PFSK-1 (cell line): Measurements from ENCODE around the gene SLC36A2.

ENCODE experiments used
- FOXP2 ChIP-seq: optimal IDR thresholded peaks from 2 replicates; pipeline ENCODE3; 2011; ENCODE audit warnings: borderline replicate concordance, control low read depth, inconsistent platforms; ENCODE audit not compliant: insufficient read depth; ENCODE audit errors: extremely low read length, extremely low read depth
- POLR2AphosphoS5 ChIP-seq: IDR thresholded peaks from 2 replicates; pipeline ENCODE4 v1.6.1; 2012; ENCODE audit warnings: low read depth, mild to moderate bottlenecking, control low read depth, low read length, moderate library complexity
- SIN3A ChIP-seq: IDR thresholded peaks from 2 replicates; pipeline ENCODE4 v1.6.1; 2012; ENCODE audit warnings: mild to moderate bottlenecking, low read length, moderate library complexity, borderline replicate concordance; ENCODE audit not compliant: insufficient read depth
- TAF1 ChIP-seq: IDR thresholded peaks from 2 replicates; pipeline ENCODE4 v1.6.1; 2012; ENCODE audit warnings: low read length, control low read depth, borderline replicate concordance; ENCODE audit not compliant: insufficient read depth
- TF ChIP-seq, protein P1 (sequence below), 2 experiments: IDR thresholded peaks; 2 replicates each; pipeline versions ENCODE4 v1.6.1 to v1.8.0; 2011 to 2012; ENCODE audit warnings: low read depth in 2 of 2, low read length in 2 of 2, control low read depth in 1 of 2, inconsistent platforms in 1 of 2, mild to moderate bottlenecking in 1 of 2, moderate library complexity in 1 of 2; ENCODE audit not compliant: insufficient read depth in 1 of 2

SLC36A2 gene

GRCh38 chr5:151286246-151286645, 61.1 kb downstream of the SLC36A2 start:
- TF ChIP-seq POLR2AphosphoS5 (no peak), SIN3A (no peak), TAF1 (no peak), FOXP2 (no peak)
- TF ChIP-seq, protein P1, sequence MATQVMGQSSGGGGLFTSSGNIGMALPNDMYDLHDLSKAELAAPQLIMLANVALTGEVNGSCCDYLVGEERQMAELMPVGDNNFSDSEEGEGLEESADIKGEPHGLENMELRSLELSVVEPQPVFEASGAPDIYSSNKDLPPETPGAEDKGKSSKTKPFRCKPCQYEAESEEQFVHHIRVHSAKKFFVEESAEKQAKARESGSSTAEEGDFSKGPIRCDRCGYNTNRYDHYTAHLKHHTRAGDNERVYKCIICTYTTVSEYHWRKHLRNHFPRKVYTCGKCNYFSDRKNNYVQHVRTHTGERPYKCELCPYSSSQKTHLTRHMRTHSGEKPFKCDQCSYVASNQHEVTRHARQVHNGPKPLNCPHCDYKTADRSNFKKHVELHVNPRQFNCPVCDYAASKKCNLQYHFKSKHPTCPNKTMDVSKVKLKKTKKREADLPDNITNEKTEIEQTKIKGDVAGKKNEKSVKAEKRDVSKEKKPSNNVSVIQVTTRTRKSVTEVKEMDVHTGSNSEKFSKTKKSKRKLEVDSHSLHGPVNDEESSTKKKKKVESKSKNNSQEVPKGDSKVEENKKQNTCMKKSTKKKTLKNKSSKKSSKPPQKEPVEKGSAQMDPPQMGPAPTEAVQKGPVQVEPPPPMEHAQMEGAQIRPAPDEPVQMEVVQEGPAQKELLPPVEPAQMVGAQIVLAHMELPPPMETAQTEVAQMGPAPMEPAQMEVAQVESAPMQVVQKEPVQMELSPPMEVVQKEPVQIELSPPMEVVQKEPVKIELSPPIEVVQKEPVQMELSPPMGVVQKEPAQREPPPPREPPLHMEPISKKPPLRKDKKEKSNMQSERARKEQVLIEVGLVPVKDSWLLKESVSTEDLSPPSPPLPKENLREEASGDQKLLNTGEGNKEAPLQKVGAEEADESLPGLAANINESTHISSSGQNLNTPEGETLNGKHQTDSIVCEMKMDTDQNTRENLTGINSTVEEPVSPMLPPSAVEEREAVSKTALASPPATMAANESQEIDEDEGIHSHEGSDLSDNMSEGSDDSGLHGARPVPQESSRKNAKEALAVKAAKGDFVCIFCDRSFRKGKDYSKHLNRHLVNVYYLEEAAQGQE (IDR thresholded peaks at IDR 0.05; ENCODE audit: insufficient read depth in 1 of 2, low read depth in 2 of 2, low read length in 2 of 2): no peak

DNA sequence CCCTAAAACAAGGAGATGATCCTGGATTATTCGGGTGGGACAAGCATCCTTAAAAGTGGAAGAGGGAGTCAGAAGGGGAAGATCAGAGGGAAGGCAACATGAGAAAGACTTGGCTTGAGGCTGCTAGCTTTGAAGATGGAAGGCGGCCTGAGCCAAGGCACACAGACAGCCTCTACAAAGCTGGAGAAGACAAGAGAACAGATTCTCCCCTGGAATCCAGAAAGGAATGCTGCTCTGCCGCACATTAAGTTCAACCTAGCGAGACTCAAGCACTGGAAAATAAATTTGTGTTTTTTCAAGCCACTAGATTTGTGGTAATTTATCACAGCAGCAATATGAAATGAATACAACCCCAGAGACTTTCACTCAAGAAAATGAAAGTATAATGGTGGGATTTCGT, 61.7 kb downstream of the SLC36A2 start:
- TF ChIP-seq SIN3A (no peak), TAF1 (no peak), FOXP2 (no peak)
- TF ChIP-seq, protein P1 (IDR thresholded peaks at IDR 0.05; ENCODE audit: insufficient read depth in 1 of 2, low read depth in 2 of 2, low read length in 2 of 2): no peak

DNA sequence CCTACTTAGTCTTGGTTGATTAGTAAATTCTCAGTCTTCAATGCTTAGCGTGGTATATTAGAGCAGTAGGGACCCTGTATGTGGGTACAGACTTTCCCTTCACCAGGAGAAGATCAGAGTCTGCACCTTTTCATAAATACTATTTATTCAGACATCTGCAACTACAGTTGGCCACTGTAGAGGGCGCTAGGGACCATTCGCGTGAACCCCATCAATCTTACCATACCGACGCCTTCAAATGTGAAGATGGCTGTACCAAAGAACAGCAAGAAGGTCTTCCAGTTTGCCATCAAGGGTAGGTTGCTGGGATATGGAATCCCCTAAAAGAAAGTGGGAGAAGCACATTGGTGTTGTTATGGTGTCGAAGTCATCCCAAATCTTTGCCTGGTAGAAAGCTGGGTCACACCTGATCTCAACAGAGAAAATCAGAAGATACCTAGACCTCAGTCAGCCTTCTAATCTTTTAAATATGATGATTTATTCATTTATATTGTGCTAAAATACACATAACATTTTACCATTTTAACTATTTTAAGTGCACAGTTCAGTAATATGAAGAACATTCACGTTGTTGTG, 62.9 kb downstream of the SLC36A2 start:
- TF ChIP-seq POLR2AphosphoS5: no peak

DNA sequence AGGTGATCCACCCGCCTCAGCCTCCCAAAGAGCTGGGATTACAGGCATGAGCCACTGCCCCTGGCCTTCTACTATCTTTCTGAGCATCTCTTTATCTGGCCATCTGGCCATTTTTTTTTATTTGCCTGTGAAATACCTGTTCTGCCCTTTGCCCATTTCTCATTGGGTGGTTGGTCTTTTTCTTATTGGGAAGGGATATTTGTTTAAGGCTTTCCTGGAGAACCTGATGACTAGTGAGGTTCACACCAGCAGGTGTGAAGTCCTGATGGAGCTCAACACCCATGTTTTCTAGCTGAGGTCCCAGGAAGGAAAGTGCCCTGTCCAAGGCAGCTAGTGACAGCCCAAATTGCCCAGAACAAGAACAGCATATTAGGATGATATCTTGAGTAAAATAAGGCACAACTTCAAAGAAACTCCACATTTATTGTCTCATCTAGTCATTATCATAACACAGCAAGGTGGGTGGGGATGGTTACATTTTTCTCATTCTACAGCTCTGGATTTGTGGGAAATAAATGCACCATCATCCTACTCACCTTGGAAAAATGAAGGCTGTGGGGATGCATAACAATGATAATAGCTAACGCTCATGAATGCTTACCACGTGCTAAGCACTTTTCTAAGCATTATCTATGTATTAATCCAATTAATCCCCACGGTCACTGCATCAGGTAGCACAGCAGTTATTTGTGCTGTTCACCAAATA, 64.1 kb downstream of the SLC36A2 start:
- no peak for TF ChIP-seq POLR2AphosphoS5
- TF ChIP-seq FOXP2: no peak
- TF ChIP-seq, protein P1 (IDR thresholded peaks at IDR 0.05; ENCODE audit: insufficient read depth in 1 of 2, low read depth in 2 of 2, low read length in 2 of 2): no peak
- TF ChIP-seq SIN3A: no peak
- TF ChIP-seq TAF1: no peak

- TF ChIP-seq, protein P1 (IDR thresholded peaks at IDR 0.05; ENCODE audit: insufficient read depth in 1 of 2, low read depth in 2 of 2, low read length in 2 of 2): no peak
- TF ChIP-seq SIN3A (no peak), POLR2AphosphoS5 (no peak), TAF1 (no peak), FOXP2 (no peak)
Measured at GRCh38 chr5:151281001-151281639, 66.2 kb downstream of the SLC36A2 start.
